HG03135 (cell line): ENCODE results near the gene ADI1.

Experiments used
- ATAC-seq: cut with Tn5 transposase; IDR thresholded peaks from one replicate; pipeline ENCODE4 v1.9.1; 2021; ENCODE audit warnings: mild to moderate bottlenecking, moderate library complexity; ENCODE audit not compliant: unreplicated experiment

Gene ADI1

DNA sequence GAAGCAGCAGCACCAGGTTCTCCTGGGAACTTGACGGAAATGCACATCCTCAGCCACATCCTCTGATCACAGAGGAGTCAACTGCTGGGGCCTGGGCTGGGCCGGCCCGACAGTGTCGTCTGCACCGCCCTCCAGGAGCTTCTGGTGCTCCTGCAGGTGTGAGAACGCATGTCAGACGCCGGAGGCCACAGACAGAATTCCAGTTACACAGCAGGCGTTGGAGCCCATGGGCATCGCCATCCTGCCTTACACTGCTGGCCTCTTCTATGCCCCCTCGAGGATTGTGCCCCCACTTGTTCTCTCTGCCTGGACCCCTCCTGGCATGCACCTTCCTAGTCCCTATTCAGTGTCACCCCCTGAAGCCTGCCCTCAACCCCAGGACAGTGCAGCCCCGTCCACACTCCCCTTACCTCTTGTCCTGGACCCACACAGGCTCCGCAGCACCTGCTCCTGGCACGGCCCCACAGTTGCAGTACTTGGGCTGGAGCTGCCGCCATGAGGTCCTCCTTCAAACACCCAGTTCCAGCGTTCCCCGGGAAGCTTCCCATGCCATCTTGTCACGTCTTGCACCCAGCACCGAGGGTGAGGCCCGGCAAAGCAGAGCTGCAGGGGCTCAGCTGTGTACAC is 37.5 kb downstream of the ADI1 start:
- no peak for ATAC-seq

DNA sequence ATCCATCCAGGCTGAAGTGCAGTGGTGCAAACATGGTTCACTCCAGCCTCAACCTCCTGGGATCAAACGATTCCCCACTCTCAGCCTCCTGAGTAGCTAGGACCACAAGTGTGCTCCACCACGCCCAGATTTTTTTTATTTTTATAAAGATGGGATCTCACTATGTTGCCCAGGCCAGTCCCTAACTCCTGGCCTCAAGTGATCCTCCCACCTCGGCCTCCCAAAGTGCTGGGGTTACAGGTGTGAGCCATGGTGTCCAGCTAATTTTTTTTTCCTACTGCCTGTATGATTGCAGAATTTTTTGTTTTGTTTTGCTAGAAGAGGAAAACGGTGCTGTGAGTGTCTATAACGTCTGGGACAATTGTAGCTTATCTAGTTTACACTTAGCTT is 38.3 kb downstream of the ADI1 start:
- ATAC-seq, result no peak

DNA sequence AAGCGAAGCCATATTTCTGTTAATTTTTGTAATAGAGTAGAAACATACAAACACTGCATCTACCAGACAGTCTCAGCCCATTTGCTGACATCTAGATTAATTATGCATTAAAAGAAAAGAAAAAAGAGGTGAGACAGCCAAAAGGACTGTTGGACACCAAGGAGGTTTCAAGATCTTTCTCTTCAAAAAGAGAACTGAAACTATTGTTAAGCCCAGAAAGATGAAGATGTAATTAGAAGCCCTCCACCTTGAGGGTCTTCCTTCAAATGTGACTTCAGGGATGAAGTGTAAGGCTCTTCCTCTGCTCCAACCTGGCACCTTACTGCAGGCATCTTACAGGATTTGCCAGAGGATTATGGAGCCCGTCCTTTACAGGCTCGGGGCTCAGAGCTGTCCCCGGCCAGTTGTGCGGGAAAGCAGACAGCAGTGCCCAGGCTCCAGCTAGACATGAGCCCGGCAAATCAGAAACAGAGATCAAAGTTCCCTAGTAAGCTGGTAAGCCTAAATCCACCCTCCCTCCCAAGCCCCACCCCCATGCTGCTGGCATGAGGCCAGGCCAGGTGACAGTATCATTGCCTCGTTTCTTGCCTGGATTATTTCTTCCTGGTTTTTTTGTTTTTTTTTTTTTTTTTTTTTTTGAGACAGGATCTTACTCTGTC is 38.9 kb downstream of the ADI1 start:
- ATAC-seq, result no peak

GRCh38 chr2:3479430-3480320 is 39.7 kb downstream of the ADI1 start:
- ATAC-seq, result no peak

GRCh38 chr2:3478846-3479385 is 40.4 kb downstream of the ADI1 start:
- ATAC-seq, result no peak

- ATAC-seq, result no peak
These were observed 42.4 kb downstream of the ADI1 start for GRCh38 chr2:3476985-3477327.

GRCh38 chr2:3476321-3476984 is 42.9 kb downstream of the ADI1 start:
- no peak for ATAC-seq

DNA sequence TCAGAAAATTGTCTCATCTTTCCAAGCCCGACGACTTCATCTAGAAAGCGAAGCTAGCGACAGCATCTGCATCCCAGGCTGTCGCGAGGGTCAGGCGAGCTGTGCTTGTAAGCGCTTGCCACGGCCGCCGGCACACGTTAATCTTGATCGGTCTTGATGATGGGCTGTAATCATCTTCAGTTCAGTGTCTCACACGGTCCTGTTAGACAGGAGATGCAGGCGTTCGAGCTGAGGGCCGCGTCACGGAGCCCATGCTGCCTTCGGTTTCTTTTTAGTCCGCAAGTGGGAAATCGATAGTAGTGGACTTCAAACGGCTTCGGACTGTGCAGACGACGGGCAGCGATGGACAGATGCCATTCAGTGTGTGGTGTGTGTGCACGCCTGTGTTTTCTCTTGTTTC is 43.6 kb downstream of the ADI1 start:
- no peak for ATAC-seq

DNA sequence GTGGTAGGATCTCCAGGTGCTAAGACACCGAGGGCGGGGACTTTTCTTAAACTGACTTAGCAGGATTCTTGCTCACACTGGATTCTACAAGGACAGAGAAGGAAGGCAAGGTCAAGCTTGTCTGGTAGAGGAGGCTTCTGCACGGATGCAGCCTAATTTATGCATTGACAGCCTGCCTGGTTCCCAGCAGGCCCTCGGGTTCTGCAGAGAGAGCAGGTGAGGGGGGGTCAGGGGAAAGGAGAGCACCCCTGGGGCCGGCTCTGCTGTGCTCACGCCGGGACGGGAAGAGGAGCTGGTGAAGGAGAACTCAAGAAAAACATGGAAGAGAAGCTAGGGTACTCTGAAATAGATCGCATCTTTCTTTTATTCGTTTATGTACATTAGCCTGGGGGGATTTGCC is 46.4 kb downstream of the ADI1 start:
- no peak for ATAC-seq

GRCh38 chr2:3472296-3472695 is 47.0 kb downstream of the ADI1 start:
- no peak for ATAC-seq

GRCh38 chr2:3470856-3471737 is 48.2 kb downstream of the ADI1 start:
- no peak for ATAC-seq

DNA sequence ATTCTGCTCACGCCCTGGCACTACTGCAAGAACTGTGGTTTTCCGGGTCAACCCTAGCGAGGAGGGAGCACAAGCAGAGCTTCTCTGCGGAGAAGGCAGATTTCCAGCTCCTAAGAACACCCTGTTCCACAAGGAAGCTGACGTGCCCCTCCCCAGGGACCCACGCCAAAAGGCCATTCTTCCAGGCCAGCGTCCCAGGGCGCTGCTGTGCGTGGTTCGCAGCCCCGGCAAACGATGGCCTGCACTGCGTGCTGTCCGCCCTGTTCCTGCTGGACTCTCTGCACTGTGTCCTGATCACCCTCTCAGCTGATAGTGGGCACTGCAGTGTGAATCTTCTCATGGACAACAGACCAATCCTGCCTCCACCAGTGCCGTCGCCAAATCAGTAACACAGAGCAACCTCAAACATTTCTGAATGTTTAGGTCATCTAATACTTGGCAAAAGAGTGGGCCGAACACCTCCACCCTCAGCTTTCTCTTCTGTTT is 49.1 kb downstream of the ADI1 start:
- ATAC-seq, result no peak

DNA sequence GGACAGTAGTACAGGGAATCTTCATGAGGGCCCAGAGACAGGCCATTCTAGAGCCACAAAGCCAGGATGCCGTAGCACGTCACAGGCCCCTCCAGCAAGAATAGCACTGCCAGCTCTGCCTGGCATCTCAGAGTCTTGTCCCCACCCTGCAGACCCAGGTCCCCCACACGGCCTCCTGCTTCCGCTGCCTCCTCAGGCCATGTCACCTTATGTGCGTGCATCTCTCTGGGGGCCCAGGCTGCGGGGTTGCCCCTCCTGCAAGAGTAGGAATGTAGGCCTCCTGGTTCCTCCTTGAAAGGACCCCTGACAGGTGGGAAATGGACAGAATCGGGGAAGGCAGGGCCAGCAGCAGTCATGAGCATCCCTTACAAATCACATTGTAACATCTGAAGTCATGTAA is 49.8 kb downstream of the ADI1 start:
- ATAC-seq, result no peak

- ATAC-seq, result no peak
These were observed 50.9 kb downstream of the ADI1 start for GRCh38 chr2:3468296-3468988.

DNA sequence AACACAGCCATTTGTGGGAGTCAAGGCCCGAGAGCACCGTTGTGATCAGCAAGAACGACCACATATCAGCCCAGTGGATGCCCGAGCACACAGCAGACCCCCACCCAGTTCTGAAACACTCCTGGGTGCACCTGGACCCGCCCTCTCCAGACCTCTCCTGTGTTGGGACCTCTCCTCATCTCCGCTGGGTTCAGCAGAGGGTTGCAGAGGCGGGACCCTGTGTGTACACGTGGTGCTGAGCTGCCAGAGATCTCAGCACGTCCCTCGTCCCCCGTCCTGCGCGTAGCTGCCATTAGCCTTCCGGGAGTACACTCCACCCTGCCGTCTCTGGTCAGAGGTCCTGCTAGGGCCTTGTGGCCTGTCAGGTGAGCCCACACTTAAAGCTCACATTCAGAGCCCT is 51.7 kb downstream of the ADI1 start:
- ATAC-seq, result no peak

- no peak for ATAC-seq
These were observed 52.4 kb downstream of the ADI1 start for GRCh38 chr2:3466966-3467365.

- no peak for ATAC-seq
These were observed 52.9 kb downstream of the ADI1 start for GRCh38 chr2:3466482-3466863.

DNA sequence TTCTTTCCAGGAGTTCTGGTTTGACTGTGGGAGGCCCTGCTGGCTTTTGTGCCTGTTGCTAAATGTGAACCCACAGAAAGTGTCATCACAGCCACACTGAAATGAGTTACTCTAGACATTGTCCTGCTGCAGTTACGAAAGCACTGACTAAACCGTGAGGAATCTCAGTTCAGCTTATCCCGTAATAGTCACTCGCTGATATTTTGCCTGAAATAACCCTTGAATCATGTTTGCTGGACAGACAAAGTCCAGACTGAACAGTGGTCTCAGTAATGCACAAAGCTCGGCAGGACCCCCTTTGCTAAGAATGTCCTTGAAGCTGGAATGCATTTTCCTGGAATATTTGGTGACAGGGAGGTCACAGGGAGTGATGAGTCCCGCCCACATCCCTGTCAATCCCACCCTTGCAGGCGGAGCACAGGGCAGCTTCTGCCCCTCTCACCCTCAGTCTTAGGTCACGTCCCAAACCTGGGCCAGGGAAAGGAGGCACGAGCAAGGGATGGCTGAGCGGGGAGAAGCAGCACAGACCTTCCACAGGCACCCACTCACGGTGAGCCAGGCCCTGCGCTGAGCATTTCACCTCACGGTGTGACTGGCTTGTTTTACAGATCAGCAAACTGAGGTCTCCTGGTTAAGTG is 53.4 kb downstream of the ADI1 start:
- ATAC-seq, result no peak

DNA sequence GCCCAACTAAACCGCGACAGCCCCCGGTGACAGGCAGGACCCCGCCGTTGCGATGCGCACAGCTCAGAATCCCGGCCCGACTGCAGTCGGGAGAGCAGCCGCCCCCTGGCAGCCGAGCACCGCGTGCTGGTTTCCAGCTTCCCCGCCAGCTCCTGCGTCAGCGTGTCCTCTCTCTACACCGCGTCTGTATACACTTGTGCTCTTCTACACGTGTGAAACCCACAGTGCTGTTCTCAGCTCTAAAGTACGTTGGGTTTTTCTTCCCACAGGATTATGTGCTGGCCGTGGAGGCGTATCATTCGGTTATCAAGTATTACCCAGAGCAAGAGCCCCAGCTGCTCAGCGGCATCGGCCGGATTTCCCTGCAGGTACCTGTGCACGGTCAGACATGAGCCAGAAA is 54.0 kb downstream of the ADI1 start:
- ATAC-seq, result no peak
